Renal pelvis (tissue), 12 donors: Measurements from ENCODE around the gene CCL24. TPM values are rescaled to one million over a fixed set of nuclear protein-coding genes. Genes with fewer than 3 reads are reported as not detected.
"Not testable (repeated sequence)": the region's sequence is repeated elsewhere in the genome, so short reads cannot be mapped to it uniquely, and the experiment has no call there.

Experiments used
- DNase-seq: peaks from one replicate; pipeline ENCODE4 v3.0.0-alpha.2; 2013
- long read RNA-seq, 16 experiments: transcript quantifications; one replicate each; lab custom pipeline, GENCODE V29; 2026
- polyA plus RNA-seq, 3 donors: library from polyadenylated mRNA; unstranded; fragments of 120-200 nt; gene quantifications; one replicate each; pipeline ENCODE4 v1.2.1, GENCODE V29; 2013; ENCODE audit not compliant: insufficient read length in 3 of 3

CCL24 gene
- polyA plus RNA-seq, result under 1 TPM in 1 of 3 donors, not detected in 2; 0.93 TPM
- long read RNA-seq, donor 1, result 0 reads
- long read RNA-seq, donor 2, result 0 reads
- long read RNA-seq, donor 3, result 0 reads
- long read RNA-seq, donor 4, result 0 reads
- long read RNA-seq, donor 5, result 0 reads
- long read RNA-seq, donor 6, result 0 reads
- long read RNA-seq, donor 7, result 0 reads
- long read RNA-seq, donor 8, result 0 reads
- long read RNA-seq, donor 9, result 0 reads
- long read RNA-seq, donor 10, partial matches to known transcripts, result 0 of 1 reads
- long read RNA-seq, donor 10, other reads (novel, unspliced or antisense), result 0 of 1 reads
- long read RNA-seq, donor 11, partial matches to known transcripts, result 0 of 1 reads
- long read RNA-seq, donor 11, other reads (novel, unspliced or antisense), result 0 of 1 reads
- long read RNA-seq, donor 12, result 0 reads
- long read RNA-seq, donor 13, result 0 reads
- long read RNA-seq, donor 14, result 0 reads
- long read RNA-seq, donor 15, transcript CCL24-201 (3 exons, 582 nt), result major isoform, 6 of 6 reads
- long read RNA-seq, donor 15, partial matches to known transcripts, result 0 of 6 reads
- long read RNA-seq, donor 15, other reads (novel, unspliced or antisense), result 0 of 6 reads
- long read RNA-seq, donor 16, partial matches to known transcripts, result 0 of 1 reads
- long read RNA-seq, donor 16, other reads (novel, unspliced or antisense), result 0 of 1 reads

GRCh38 chr7:75813781-75814236 is at the start of gene CCL24:
CCL24 (minus strand) TSS chr7:75813806; CDS start chr7:75813715, 91 bp downstream.
- no peak for DNase-seq

DNA sequence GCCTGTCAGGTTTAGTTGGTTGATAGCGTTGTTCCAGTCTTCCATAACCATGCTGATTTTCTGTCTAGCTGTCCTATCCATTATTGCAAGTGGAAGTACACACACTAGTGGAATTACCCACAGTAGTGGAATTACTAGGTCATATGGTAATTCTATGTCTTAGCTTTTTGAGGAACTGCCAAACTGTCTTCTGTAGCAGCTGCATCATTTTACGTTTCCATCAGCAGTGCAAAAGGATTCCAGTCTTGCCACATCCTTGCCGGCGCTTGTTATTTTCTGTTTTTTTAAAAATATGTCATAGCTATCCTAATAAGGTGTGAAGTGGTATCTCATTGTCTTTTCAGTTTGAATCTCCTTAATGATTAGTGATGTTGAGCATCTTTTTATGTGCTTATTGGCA is 48.0 kb upstream of the CCL24 start:
- DNase-seq, result no peak

GRCh38 chr7:75858410-75858809 is 44.8 kb upstream of the CCL24 start:
- no peak for DNase-seq

GRCh38 chr7:75856536-75856935 is 42.9 kb upstream of the CCL24 start:
- DNase-seq, result no peak

DNA sequence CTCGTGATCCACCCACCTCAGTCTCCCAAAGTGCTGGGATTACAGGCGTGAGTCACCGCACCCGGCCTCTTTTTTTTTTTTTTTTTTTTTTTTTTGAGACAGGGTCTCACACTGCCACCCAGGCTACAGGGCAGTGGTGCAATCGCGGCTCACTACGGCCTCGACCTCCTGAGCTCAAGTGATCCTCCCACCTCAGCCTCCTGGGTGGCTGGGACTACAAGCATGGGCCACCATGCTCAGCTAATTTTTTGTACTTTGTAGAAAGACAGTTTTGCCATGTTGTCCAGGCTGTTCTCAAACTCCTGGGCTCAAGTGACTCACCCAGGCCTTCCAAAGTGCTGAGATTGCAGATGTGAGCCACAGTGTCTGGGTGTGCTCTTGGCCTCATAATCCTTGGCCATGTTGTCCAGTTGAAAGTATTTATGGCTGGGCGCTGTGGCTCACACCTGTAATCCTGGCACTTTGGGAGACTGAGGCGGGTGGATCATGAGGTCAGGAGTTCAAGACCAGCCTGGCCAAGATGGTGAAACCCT is 41.3 kb upstream of the CCL24 start:
- DNase-seq, result not testable (repeated sequence)

DNA sequence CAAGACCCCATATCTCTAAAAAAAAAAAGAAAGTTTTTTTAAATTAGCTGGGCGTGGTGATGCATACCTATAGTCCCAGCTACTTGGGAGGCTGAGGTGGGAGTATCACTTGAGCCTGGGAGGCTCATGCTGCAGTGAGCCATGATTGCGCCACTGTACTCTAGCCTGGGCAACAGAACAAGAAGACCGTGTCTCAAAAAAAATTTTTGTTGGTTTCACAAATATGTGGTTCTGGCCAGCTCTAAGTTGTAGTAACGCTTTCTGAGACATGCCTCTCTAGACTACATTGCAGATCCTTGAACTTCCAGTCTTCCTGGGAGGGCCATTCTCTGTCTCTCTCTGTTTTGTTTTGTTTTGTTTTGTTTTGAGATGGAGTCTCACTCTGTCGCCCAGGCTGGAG is 40.6 kb upstream of the CCL24 start:
- no peak for DNase-seq

- DNase-seq, result no peak
These were observed 36.6 kb upstream of the CCL24 start for GRCh38 chr7:75850235-75850634.

DNA sequence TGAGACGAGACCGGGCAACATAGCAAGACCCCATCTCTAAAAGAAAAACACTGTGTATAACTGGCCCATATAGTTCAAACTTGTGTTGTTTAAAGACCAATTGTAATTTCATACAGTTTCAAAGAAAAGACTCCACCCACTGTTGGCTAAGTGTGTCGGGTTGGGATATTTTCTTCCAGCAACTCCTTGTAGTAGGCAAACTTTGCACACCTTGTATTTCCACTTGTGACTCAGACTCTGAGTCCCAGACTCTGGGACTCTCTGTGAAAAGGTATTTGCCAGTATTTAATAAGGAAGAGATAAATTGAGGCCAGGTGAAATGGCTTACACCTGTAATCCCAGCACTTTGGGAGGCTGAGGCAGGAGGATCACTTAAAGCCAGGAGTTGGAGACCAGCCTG is 36.0 kb upstream of the CCL24 start:
- no peak for DNase-seq

DNA sequence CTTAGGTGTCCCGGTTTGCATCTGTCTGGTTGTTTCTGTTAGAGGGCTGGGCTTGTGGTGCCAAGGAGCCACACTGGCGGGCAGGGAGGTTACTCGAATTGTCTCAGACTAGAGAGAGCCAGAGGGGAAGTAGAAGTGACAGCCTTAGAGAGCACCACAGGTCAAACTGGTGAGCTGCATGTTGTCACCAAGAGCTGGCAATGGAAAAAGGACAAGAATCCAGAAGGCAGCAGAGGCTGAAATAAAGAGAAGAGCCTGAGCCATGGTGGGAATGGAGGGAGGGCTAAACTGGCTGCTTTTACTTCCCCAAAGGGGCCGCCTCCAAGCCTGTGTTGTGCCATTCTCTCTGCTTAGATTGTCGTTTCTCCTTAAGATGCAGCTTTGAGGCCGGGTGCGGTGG is 34.1 kb upstream of the CCL24 start:
- no peak for DNase-seq

- DNase-seq, result not testable (repeated sequence)
These were observed 31.5 kb upstream of the CCL24 start for GRCh38 chr7:75845132-75845531.

DNA sequence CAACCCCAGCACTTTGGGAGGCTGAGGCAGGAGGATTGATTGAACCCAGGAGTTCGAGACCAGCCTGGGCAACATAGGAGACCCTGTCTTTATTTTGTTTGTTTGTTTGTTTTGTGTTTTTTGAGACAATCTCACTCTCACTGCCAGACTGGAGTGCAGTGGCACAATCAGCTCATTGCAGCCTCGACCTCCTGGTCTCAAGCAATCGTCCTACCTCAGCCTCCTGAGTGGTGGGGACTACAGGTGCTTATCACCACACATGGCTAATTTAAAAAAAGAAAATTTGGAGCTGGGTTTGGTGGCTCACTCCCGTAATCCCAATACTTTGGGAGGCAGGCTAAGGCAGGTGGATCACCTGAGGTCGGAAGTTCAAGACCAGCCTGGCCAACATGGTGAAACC is 30.6 kb upstream of the CCL24 start:
- DNase-seq, result no peak

- no peak for DNase-seq
These were observed 30.1 kb upstream of the CCL24 start for GRCh38 chr7:75843613-75844116.

GRCh38 chr7:75842836-75843446 is 29.3 kb upstream of the CCL24 start:
- DNase-seq, result peak; percentile 27

DNA sequence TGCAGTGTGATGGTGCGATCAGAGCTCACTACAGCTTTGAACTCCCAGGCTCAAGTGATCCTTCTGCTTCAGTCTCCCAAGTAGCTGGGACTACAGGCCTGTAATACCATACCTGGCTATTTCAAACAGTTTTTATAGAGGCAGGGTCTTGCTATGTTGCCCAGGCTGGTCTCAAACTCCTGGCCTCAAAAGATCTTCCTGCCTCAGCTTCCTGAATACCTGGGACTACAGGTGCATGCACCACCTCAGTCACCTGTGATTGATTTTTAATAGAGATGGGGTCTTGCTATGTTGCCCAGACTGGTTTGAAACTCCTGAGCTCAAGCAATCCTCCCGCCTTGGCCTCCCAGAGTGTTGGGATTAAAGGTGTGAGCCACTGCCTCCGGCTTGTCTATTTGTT is 26.4 kb upstream of the CCL24 start:
- DNase-seq, result no peak

DNA sequence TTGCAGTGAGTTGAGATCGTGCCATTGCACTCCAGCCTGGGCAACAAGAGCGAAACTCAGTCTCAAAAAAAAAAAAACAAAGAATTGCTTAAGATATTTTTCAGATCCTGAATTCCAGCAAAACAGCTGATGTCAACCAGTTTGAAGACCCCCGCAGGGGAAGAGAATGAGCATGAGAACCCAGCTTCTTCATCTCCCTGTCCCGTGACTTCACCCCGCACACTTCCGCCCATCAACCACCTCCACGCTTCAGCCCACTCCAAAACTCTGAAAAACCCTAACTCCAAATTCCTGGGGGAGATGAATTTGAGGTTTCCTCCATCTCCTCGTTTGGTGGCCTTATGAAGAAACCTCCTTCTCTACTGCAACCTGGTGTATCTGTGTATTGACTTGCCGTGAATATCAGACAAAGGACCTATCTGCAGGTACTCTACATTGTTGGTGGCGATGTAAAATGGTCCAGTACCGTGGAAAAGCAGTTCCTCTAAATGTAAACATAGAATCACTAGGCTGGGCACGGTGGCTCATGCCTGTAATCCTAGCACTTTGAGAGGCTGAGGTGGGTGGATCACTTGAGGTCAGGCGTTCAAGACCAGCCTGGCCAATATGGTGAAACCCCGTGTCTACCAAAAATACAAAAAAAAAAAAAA is 24.8 kb upstream of the CCL24 start:
- not testable (repeated sequence) for DNase-seq

- DNase-seq, result no peak
These were observed 23.2 kb upstream of the CCL24 start for GRCh38 chr7:75836798-75837197.

DNA sequence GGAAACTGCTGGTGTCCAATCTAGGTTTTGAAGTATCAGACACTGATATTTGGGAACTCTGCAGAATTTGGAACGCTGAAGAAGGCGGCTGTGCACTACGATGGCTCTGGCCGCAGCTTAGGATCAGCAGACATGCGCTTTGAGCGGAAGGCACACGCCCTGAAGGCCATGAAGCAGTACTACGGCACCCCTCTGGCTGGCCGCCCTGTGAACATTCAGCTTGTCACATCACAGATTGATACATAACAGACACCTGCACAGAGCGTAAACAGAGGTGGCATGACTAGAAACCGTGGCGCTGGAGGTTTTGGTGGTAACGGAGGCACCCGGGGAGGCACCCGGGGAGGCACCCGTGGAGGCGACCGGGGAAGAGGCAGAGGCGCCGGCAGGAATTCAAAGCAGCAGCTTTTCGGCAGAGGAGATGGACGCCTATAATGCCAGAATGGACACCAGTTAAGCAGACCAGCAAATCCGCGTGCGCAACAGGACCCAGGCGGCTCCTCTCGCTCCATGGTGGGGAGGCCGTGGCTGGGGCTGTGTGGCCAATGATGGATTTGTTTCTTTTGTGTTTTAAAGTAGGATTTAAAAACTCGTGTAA is 22.2 kb upstream of the CCL24 start:
- no peak for DNase-seq

- not testable (repeated sequence) for DNase-seq
These were observed 20.1 kb upstream of the CCL24 start for GRCh38 chr7:75833662-75834061.

DNA sequence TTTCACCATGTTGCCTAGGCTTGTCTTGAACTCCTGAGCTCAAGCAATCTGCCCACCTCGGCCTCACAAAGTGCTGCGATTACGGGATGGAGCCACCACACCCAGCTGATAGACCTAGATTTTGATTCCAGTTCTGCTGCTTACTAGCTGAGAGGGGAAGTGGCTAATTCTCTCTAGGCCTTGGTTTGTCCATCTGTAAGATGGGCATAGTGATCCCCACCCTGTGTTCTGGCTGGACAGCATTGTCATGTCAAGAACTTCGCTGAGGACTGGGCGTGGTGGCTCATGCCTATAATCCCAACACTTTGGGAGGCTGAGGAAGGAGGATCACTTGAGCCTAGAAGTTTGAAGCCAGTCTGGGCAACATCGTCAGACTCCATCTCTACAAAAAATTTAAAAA is 17.4 kb upstream of the CCL24 start:
- DNase-seq, result no peak

- DNase-seq, result not testable (repeated sequence)
These were observed 16.1 kb upstream of the CCL24 start for GRCh38 chr7:75829656-75830055.

- DNase-seq, result no peak
These were observed 9.7 kb upstream of the CCL24 start for GRCh38 chr7:75823198-75823910.
